SU-DHL-6 (cell line): ENCODE measurements around the gene CRTAC1.

Experiments
- H2AFZ ChIP-seq: fragments of 200-600 bp; sonication (generic); 2 replicates; pipeline ENCODE4 v1.6.1; 2014; ENCODE audit warnings: low read depth, mild to moderate bottlenecking, moderate library complexity, mixed read lengths, antibody characterized with exemption, low read length; ENCODE audit not compliant: severe bottlenecking
- H3F3A ChIP-seq: fragments of 200-600 bp; shearing (Covaris generic); 2 replicates; pipeline ENCODE4 v1.6.0; 2016; ENCODE audit warnings: antibody characterized with exemption, mild to moderate bottlenecking; ENCODE audit not compliant: insufficient read depth
- H3K27ac ChIP-seq: fragments of 200-600 bp; sonication (generic); 2 replicates; pipeline ENCODE4 v1.5.1; 2016; ENCODE audit warnings: low read depth, mild to moderate bottlenecking, low read length, moderate library complexity, mixed read lengths
- H3K27me3 ChIP-seq: fragments of 200-600 bp; sonication (generic), shearing (Covaris generic); 2 replicates; pipeline ENCODE4 v1.6.0; 2014; ENCODE audit warnings: mild to moderate bottlenecking, low read length
- H3K36me3 ChIP-seq: fragments of 200-600 bp; sonication (generic); 2 replicates; pipeline ENCODE4 v1.6.1; 2014; ENCODE audit warnings: mild to moderate bottlenecking, low read length, mixed read lengths
- H3K4me2 ChIP-seq: fragments of 300-600, 200-600 bp; shearing (Covaris generic), sonication (generic); 2 replicates; pipeline ENCODE4 v1.6.0; 2014; ENCODE audit warnings: low read length, low read depth, mild to moderate bottlenecking; ENCODE audit not compliant: poor library complexity, severe bottlenecking
- H3K4me3 ChIP-seq: fragments of 200-600 bp; sonication (generic); 2 replicates; pipeline ENCODE4 v1.5.1; 2014; ENCODE audit warnings: antibody characterized with exemption, low read length, mild to moderate bottlenecking, mixed read lengths; ENCODE audit not compliant: insufficient read depth, poor library complexity, severe bottlenecking
- H3K79me2 ChIP-seq: fragments of 200-600 bp; sonication (generic); 2 replicates; pipeline ENCODE4 v1.6.1; 2014; ENCODE audit warnings: mild to moderate bottlenecking, low read length, moderate library complexity; ENCODE audit not compliant: insufficient read depth
- H3K9ac ChIP-seq: fragments of 200-600 bp; sonication (generic); 2 replicates; pipeline ENCODE4 v1.7.0; 2014; ENCODE audit warnings: mild to moderate bottlenecking, low read length
- H3K9me2 ChIP-seq: fragments of 200-600 bp; sonication (generic); replicated peaks from 2 replicates; pipeline ENCODE4 v1.6.1; 2014; ENCODE audit warnings: low read length; ENCODE audit not compliant: insufficient read depth
- H3K9me3 ChIP-seq: fragments of 200-600 bp; sonication (generic); 2 replicates; pipeline ENCODE4 v1.6.1; 2014; ENCODE audit warnings: low read length, mixed read lengths; ENCODE audit not compliant: insufficient read depth
- H4K20me1 ChIP-seq: fragments of 200-600 bp; sonication (generic); 2 replicates; pipeline ENCODE4 v1.6.1; 2014; ENCODE audit warnings: low read depth, mild to moderate bottlenecking, antibody characterized with exemption, low read length, moderate library complexity, mixed read lengths
- EZH2phosphoT487 ChIP-seq: fragments of 200-600 bp; sonication (generic), shearing (Covaris generic); conservative IDR thresholded peaks from 2 replicates; pipeline ENCODE4 v1.6.1; 2018; ENCODE audit warnings: mild to moderate bottlenecking, antibody characterized with exemption, low read length, moderate library complexity, mixed read lengths
- TF ChIP-seq, protein P1 (sequence below): fragments of 200-600 bp; sonication (generic); IDR thresholded peaks from one replicate; pipeline ENCODE4 v1.5.1; 2017; ENCODE audit warnings: antibody characterized with exemption, mild to moderate bottlenecking, low read length, moderate library complexity; ENCODE audit not compliant: insufficient read depth, poor library complexity, severe bottlenecking

CRTAC1 gene

DNA sequence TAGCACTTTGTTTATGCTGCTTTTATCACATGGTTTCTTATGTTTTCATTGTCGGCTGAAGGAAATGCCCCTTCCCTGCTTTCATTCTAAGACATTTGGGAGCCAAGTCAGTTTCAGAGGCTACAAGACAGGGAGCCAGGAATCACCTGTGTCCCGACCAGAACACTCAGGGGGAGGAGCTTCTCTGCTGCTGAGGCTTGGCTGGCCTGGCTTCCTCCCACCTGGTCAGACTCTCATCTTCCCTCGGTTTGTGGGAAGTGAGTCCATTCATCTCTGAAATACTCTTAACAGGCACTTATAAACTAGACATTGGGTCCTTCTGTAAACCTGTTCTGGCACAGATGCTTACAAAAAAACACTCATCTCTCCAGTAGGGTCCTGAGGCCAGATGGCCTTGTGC is 200.4 kb downstream of the CRTAC1 start:
- Histone ChIP-seq H3K4me3 (no peak overlapping the region), H3K27ac (no peak overlapping the region), H3K36me3 (no peaks in the 10 kb centered on the region), H4K20me1 (no peaks in the 10 kb centered on the region), H3K9me2 (no peaks in the 10 kb centered on the region), H2AFZ (no peak overlapping the region), H3K9ac (no peak overlapping the region), H3K27me3 (no peaks in the 10 kb centered on the region), H3K9me3 (no peaks in the 10 kb centered on the region), H3K79me2 (no peaks in the 10 kb centered on the region), H3K4me2 (no peak overlapping the region), H3F3A (no peaks in the 10 kb centered on the region)
- TF ChIP-seq, protein P1, sequence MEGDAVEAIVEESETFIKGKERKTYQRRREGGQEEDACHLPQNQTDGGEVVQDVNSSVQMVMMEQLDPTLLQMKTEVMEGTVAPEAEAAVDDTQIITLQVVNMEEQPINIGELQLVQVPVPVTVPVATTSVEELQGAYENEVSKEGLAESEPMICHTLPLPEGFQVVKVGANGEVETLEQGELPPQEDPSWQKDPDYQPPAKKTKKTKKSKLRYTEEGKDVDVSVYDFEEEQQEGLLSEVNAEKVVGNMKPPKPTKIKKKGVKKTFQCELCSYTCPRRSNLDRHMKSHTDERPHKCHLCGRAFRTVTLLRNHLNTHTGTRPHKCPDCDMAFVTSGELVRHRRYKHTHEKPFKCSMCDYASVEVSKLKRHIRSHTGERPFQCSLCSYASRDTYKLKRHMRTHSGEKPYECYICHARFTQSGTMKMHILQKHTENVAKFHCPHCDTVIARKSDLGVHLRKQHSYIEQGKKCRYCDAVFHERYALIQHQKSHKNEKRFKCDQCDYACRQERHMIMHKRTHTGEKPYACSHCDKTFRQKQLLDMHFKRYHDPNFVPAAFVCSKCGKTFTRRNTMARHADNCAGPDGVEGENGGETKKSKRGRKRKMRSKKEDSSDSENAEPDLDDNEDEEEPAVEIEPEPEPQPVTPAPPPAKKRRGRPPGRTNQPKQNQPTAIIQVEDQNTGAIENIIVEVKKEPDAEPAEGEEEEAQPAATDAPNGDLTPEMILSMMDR, result no peak
- TF ChIP-seq EZH2phosphoT487, result no peak

DNA sequence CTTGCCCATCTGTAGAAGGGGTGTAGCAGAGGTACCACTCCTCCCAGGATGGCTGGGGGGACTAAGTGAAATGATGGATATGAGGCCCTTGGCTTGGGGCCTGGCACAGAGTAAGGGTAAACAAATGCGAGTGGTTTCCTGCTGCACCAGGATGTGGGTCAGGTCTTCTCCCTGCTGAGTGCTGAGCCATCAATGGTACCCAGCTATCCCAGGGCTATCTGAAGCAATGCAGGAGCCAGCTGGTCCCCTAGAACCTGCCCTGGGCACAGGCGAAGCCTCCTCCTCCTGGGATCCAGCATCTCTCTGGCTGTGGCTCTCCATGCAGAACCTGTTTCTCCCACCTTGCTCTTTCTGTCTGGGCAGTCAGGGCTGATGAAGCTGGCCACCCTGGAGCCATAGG is 201.7 kb downstream of the CRTAC1 start:
- H3K4me3 ChIP-seq, result no peak overlapping the region
- no peaks in the 10 kb centered on the region for H3K27me3 ChIP-seq
- H3F3A ChIP-seq, result no peaks in the 10 kb centered on the region
- no peak overlapping the region for H3K9ac ChIP-seq
- no peaks in the 10 kb centered on the region for H3K79me2 ChIP-seq
- no peak overlapping the region for H2AFZ ChIP-seq
- H3K27ac ChIP-seq, result no peak overlapping the region
- no peaks in the 10 kb centered on the region for H3K9me3 ChIP-seq
- H3K9me2 ChIP-seq, result no peaks in the 10 kb centered on the region
- no peaks in the 10 kb centered on the region for H3K36me3 ChIP-seq
- no peaks in the 10 kb centered on the region for H4K20me1 ChIP-seq
- TF ChIP-seq EZH2phosphoT487, result no peak
- TF ChIP-seq, protein P1, result no peak
- H3K4me2 ChIP-seq, result no peak overlapping the region

DNA sequence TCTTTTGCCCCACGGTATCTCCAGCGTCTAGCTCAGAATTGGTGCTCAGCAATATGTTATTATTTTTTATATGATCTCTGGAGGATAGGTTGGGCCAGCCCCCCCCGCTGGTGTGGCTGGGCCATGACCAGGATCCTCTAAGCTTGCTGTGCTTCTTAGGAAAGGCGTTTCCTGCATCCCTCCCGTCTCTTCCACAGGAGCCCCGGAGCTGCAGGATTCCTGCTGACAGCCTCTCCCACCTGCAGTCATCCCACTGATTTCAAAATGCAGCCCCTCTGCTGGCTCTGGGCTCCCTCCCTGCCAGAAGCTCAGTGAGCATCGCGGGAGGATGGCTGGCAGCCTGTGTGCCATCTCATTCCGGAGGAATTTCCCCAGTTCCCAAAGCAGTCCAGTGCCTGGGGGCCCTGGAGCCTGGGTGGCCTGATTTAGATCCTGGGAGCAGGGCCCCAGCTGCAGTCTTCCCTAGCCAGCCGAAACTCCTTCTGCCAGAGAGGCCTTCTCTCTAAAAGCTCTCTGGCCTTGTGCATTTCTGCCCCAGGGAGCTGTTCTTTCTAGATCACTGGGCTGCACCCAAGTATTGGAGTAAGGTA is 202.6 kb downstream of the CRTAC1 start:
- Histone ChIP-seq H3K9me3 (no peaks in the 10 kb centered on the region), H3K27ac (no peak overlapping the region), H3F3A (no peaks in the 10 kb centered on the region), H3K4me2 (no peak overlapping the region), H3K9ac (no peak overlapping the region), H4K20me1 (no peaks in the 10 kb centered on the region), H3K9me2 (no peaks in the 10 kb centered on the region), H3K4me3 (no peak overlapping the region), H3K79me2 (no peaks in the 10 kb centered on the region), H3K27me3 (no peaks in the 10 kb centered on the region), H3K36me3 (no peaks in the 10 kb centered on the region), H2AFZ (no peak overlapping the region)
- TF ChIP-seq, protein P1, result no peak
- TF ChIP-seq EZH2phosphoT487, result no peak
